ENCODE measurements around the gene HSPB7. TPM values are rescaled to one million over a fixed set of nuclear protein-coding genes. Genes with fewer than 3 reads are reported as not detected.
"Not testable (repeated sequence)": the region's sequence is repeated elsewhere in the genome, so short reads cannot be mapped to it uniquely, and the experiment has no call there.

Gene HSPB7
- total RNA-seq, 1 donor from 2014 or later: 19.4 TPM

DNA sequence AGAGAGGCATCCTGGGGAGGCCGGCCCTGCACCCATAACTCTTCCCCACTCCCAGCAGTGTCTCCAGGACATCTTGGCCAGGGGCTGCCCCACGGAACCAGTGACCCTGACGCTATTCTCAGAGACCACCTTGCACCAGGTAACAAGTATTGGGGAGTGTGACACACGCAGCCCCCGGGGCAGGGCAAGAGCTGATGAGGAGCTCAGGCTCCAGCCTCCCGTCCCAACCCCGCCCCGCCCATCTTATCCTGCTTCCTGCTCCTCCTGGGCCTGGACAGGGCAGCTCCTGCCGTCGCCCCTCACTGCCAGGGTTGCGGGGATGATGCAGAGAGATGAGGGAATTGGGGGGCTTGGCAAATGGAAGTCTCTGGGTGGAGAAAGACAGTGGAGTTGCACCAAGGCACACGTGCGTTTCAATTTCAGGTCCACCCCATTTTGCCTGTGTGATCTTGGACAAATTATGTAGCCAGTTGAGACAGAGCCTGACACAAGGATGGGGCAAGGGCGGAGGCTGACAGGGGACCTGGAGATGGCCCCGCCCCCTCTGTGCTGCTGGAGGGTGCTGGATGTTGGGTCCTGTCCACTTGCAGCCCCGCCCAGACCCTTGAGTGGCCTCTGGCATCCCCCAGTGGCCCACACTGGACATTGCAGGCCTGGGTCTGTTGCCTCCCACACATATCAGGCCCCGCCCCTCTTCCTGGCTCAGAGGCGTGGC lies 14.7 kb upstream of the HSPB7 start:
- no peak overlapping the region for H3K27ac ChIP-seq
- no peak for DNase-seq (ENCODE audit: extremely low spot score in 2 of 2)
- peaks cover 9% of the 10 kb centered on the region for H3K4me1 ChIP-seq
- H3K4me3 ChIP-seq: no peak overlapping the region
- H3K36me3 ChIP-seq: no peaks in the 10 kb centered on the region
- H3K27me3 ChIP-seq: no peaks in the 10 kb centered on the region
- H3K9me3 ChIP-seq: no peaks in the 10 kb centered on the region
- TF ChIP-seq POLR2AphosphoS5 (IDR thresholded peaks at IDR 0.05; ENCODE audit: insufficient read depth in 1 of 2, low read depth in 1 of 2) (no peak), POLR2A (IDR thresholded peaks at IDR 0.05) (no peak)
- TF ChIP-seq, protein P1, sequence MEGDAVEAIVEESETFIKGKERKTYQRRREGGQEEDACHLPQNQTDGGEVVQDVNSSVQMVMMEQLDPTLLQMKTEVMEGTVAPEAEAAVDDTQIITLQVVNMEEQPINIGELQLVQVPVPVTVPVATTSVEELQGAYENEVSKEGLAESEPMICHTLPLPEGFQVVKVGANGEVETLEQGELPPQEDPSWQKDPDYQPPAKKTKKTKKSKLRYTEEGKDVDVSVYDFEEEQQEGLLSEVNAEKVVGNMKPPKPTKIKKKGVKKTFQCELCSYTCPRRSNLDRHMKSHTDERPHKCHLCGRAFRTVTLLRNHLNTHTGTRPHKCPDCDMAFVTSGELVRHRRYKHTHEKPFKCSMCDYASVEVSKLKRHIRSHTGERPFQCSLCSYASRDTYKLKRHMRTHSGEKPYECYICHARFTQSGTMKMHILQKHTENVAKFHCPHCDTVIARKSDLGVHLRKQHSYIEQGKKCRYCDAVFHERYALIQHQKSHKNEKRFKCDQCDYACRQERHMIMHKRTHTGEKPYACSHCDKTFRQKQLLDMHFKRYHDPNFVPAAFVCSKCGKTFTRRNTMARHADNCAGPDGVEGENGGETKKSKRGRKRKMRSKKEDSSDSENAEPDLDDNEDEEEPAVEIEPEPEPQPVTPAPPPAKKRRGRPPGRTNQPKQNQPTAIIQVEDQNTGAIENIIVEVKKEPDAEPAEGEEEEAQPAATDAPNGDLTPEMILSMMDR (IDR thresholded peaks at IDR 0.05): peak; percentile 88 to 94 (median 88)
- intact Hi-C loops (cut with DNase I): loop anchor here (2.0 kb wide), 1 partner anchor 24 kb away; no protein-coding TSS in a partner anchor

DNA sequence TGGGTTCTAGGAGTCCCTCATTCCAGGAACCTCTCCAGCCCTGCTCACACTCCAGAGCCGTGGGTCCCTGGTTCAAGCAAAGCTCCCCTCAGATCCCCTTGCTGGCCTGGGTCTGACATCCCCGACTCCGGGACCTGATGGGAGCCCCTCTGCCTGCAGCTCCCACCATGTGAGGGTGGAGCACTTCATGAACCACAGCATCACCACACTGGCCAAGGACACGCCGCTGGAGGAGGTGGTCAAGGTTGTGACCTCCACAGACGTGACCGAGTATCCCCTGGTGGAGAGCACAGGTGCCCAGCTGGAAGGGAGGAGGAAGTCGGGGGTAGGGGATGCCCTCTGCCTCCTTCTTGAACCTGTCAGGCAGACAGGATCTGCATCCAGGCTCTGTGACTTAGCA lies 13.7 kb upstream of the HSPB7 start:
- H3K27me3 ChIP-seq: no peaks in the 10 kb centered on the region
- intact Hi-C loops (cut with DNase I): loop anchor here (2.0 kb wide), 1 partner anchor 25 kb away; no protein-coding TSS in a partner anchor
- DNase-seq (ENCODE audit: extremely low spot score in 2 of 2): no peak
- H3K36me3 ChIP-seq: no peaks in the 10 kb centered on the region
- no peak overlapping the region for H3K4me3 ChIP-seq
- H3K4me1 ChIP-seq: peaks cover 19% of the 10 kb centered on the region
- no peak overlapping the region for H3K27ac ChIP-seq
- no peaks in the 10 kb centered on the region for H3K9me3 ChIP-seq
- TF ChIP-seq POLR2A (IDR thresholded peaks at IDR 0.05) (no peak), POLR2AphosphoS5 (IDR thresholded peaks at IDR 0.05; ENCODE audit: insufficient read depth in 1 of 2, low read depth in 1 of 2) (no peak)
- TF ChIP-seq, protein P1 (IDR thresholded peaks at IDR 0.05): no peak

DNA sequence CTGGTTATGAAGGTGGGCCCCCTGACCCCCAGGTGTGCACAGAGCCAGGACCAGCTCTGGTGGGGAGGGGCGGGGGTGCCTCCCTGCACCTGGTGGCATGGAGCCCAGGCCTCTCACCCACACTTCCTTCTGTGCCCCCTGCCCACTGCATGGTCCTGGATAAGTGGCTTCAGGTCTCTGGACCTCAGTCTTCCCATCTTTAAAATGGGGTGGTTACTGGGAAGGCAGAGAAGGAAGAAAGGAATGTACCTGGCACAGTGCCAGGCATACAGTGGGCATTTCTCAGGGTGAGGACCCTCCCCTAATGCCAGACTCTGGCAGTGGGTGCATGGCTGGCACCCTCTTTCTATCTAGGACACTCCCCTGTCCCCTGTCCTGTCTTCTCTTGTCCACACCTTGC lies 11.4 kb upstream of the HSPB7 start:
- DNase-seq (ENCODE audit: extremely low spot score in 2 of 2): no peak
- TF ChIP-seq, protein P1 (IDR thresholded peaks at IDR 0.05): no peak
- TF ChIP-seq POLR2A (IDR thresholded peaks at IDR 0.05): no peak
- TF ChIP-seq POLR2AphosphoS5 (IDR thresholded peaks at IDR 0.05; ENCODE audit: insufficient read depth in 1 of 2, low read depth in 1 of 2): no peak

DNA sequence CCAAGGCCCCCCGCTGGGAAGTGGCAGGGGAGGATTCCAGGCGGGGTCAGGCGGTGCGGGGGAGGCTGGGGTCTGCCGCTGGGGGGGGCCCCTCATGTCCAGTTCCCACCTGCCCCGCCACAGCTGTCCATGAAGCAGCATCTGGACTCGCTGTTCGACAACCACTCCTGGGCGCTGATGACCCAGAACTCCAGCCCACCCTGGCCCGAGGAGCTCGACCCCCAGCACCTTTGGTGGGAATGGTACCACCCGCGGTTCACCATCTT lies 11.1 kb upstream of the HSPB7 start:
- intact Hi-C loops (cut with DNase I); DNase-seq (ENCODE audit: extremely low spot score in 2 of 2); H3K4me3 ChIP-seq; H3K27ac ChIP-seq; H3K36me3 ChIP-seq; H3K27me3 ChIP-seq; H3K9me3 ChIP-seq: not testable (repeated sequence)
- peaks cover 19% of the 10 kb centered on the region for H3K4me1 ChIP-seq

More for the DNA sequence above, 11.4 kb upstream of the HSPB7 start:
- H3K36me3 ChIP-seq: no peaks in the 10 kb centered on the region
- no peaks in the 10 kb centered on the region for H3K9me3 ChIP-seq
- no peaks in the 10 kb centered on the region for H3K27me3 ChIP-seq
- no peak overlapping the region for H3K4me3 ChIP-seq
- H3K27ac ChIP-seq: no peak overlapping the region
- intact Hi-C loops (cut with DNase I): no loop called here
- H3K4me1 ChIP-seq: peaks cover 19% of the 10 kb centered on the region

DNA sequence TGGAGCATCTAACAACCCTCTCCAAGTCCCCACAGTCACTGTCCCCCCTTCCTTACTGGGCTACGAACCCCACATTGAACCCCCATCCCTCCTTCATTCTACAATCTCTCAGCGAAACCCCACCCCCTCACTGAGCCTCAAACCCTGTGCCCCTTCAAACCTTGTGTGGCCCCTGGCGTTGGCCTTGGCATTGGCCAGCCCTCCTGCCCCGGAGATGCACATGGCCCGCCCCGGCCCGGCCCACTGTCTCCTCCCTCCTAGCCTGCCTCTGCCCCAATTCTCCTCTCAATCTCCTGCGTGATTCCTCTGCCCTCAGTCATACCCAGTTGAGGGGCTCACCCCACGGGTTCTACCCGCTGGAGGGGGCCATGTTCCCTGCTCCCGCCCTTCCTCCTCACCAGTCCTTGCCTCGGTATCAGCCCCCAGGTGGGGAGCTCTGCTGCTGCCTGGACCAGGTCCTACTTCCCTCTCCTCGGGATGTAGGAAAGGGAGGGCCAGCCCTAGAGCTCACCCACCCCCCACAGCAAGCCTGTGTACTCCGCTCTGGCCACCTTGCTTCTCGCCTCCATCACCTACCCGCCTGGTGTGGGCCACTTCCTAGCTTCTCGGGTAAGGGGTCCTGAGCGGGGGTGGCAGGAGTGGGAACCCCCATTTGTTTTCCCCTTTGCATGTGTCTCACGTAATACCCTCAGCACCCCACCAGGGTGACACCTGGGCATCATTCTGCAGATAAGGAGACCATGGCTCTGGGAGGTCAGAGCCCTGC lies 10.6 kb upstream of the HSPB7 start:
- intact Hi-C loops (cut with DNase I): no loop called here
- no peak for TF ChIP-seq POLR2AphosphoS5 (IDR thresholded peaks at IDR 0.05; ENCODE audit: insufficient read depth in 1 of 2, low read depth in 1 of 2)
- TF ChIP-seq POLR2A (IDR thresholded peaks at IDR 0.05): no peak
- TF ChIP-seq, protein P1 (IDR thresholded peaks at IDR 0.05): no peak
- no peak for DNase-seq (ENCODE audit: extremely low spot score in 2 of 2)
- H3K4me3 ChIP-seq: no peak overlapping the region
- no peaks in the 10 kb centered on the region for H3K9me3 ChIP-seq
- H3K36me3 ChIP-seq: no peaks in the 10 kb centered on the region
- peaks cover 19% of the 10 kb centered on the region for H3K4me1 ChIP-seq
- H3K27ac ChIP-seq: no peak overlapping the region
- no peaks in the 10 kb centered on the region for H3K27me3 ChIP-seq

All from vagina (tissue), 2 donors.